Cardiac ventricle fibroblast (primary cell): ENCODE data around the gene CCDC112. TPM values are rescaled to one million over a fixed set of nuclear protein-coding genes. Genes with fewer than 3 reads are reported as not detected.

ENCODE experiments used
- total RNA-seq: library from RNA; depleted of rRNA; stranded (reverse); fragments of >200 nt; gene quantifications from 2 replicates; pipeline ENCODE4 v1.2.3, GENCODE V29; 2015

CCDC112 gene
- total RNA-seq: 3.2 and 4.7 TPM in 2 replicates

GRCh38 chr5:115296124-115297022 lies at the start of gene CCDC112:
Gene CCDC112 (minus strand): TSS chr5:115296654. CDS start chr5:115296543, 111 bp downstream.

DNA sequence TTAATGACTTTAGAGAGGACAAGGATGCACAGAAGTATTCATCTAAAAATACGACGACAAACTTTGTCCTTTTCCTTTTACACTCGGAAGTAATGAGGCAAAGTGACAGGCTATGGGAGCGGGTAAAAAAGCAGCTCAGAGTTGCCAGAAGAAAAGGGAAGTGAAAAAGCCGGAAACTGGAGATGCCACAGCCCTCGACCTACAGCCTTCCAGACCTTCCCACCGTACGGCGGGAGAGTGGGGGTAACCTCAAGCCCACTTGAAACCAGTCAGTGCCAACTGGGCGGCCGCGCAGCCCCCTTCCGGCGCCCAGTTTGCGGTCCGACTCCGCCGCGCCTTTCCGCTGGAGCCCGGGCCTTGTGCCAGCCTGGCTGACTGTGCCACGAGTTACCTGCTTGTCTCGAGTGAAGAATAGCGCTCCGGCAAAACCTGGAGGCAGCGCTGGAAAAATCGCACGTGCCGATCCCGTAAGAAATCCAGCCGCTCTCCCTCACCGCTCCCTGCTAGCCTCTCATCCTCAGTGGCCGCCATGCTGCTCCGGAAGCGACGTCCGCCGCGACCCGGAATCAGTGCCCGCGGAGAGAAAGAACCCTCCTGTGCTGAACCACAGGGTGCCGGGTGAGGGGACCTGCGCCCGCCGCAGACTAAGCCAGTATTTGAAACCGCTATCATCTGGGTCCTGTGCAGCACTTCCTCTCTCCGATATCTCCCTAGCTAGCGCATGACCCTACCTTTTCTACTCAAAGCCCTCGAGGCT lies 34.0 kb downstream of the CCDC112 start, which contains the start of gene PGGT1B:
Gene PGGT1B, minus strand, starts transcription at position 557 of the 757 bp plus-strand sequence. Its CDS starts 26 bp downstream, at position 531.

Other genes with a start within 250 kb of the CCDC112 start
- 0.12 TPM in 1 of 2 replicates, not detected in the other for gene TRIM36, start 126.7 kb downstream of the CCDC112 start, total RNA-seq
- 5.8 and 7.7 TPM in 2 replicates for gene PGGT1B, start 33.8 kb downstream of the CCDC112 start, total RNA-seq
- gene FEM1C, start 248.1 kb upstream of the CCDC112 start, total RNA-seq: 16.2 and 19.4 TPM in 2 replicates